NCI-H526 treated with DMSO at 0.1 percent for 48 hours (cell line): Measurements from ENCODE around the gene NAA15.
"Not testable (repeated sequence)": the region's sequence is repeated elsewhere in the genome, so short reads cannot be mapped to it uniquely, and the experiment has no call there.

Experiments used
- DNase-seq: peaks from one replicate; lab custom pipeline; 2025; lab: John Stamatoyannopoulos, UW

Gene NAA15

GRCh38 chr4:139453041-139453370 lies 151.7 kb downstream of the NAA15 start:
- DNase-seq, result peak; percentile 87

GRCh38 chr4:139453371-139454110 lies 152.2 kb downstream of the NAA15 start:
- DNase-seq, result peak; percentile 95

GRCh38 chr4:139454111-139455045 lies 153.1 kb downstream of the NAA15 start, which contains the start of gene RAB33B:
TSS of gene RAB33B (plus strand) at chr4:139454121. CDS start at chr4:139454196, 75 bp downstream.
- peak; percentile 43 for DNase-seq

GRCh38 chr4:139455126-139455538 lies 153.8 kb downstream of the NAA15 start:
- peak; percentile 53 for DNase-seq

GRCh38 chr4:139457318-139457717 lies 156.0 kb downstream of the NAA15 start:
- peak; percentile 56 for DNase-seq

GRCh38 chr4:139458543-139458942 lies 157.2 kb downstream of the NAA15 start:
- peak; percentile 84 for DNase-seq

GRCh38 chr4:139458999-139459398 lies 157.7 kb downstream of the NAA15 start:
- DNase-seq, result no peak

GRCh38 chr4:139460565-139460964 lies 159.3 kb downstream of the NAA15 start:
- DNase-seq, result no peak

GRCh38 chr4:139461022-139461628 lies 159.8 kb downstream of the NAA15 start:
- DNase-seq, result no peak

GRCh38 chr4:139464512-139464911 lies 163.2 kb downstream of the NAA15 start:
- DNase-seq, result not testable (repeated sequence)

- no peak for DNase-seq
These were observed 164.6 kb downstream of the NAA15 start for GRCh38 chr4:139465922-139466321.

- DNase-seq, result not testable (repeated sequence)
These were observed 167.5 kb downstream of the NAA15 start for GRCh38 chr4:139468756-139469155.

- DNase-seq, result no peak
These were observed 167.9 kb downstream of the NAA15 start for GRCh38 chr4:139469216-139469615.
